Keratinocyte (primary cell): ENCODE results near the gene MCUB. TPM values are rescaled to one million over a fixed set of nuclear protein-coding genes. Genes with fewer than 3 reads are reported as not detected.

Source experiments
- DNase-seq: peaks from one replicate; pipeline ENCODE4 v3.0.0-alpha.2; 2011; ENCODE audit warnings: low read depth, missing footprints, low spot score
- FAIRE-seq: peaks from 2 replicates; lab custom pipeline; 2011; peaks lifted over from hg19 to GRCh38; lab: Jason Lieb, UNC
- H2AFZ ChIP-seq: 2 replicates; pipeline ENCODE4 v1.6.0; 2012; ENCODE audit warnings: low read length, control low read depth, inconsistent platforms; ENCODE audit not compliant: control insufficient read depth
- H3K27ac ChIP-seq: 2 replicates; pipeline ENCODE4 v1.5.1; 2011; ENCODE audit warnings: low read length; ENCODE audit not compliant: control insufficient read depth, insufficient read depth
- H3K27me3 ChIP-seq: 3 replicates; pipeline ENCODE4 v1.6.0; 2011; ENCODE audit warnings: low read length; ENCODE audit not compliant: control insufficient read depth, insufficient read depth; ENCODE audit errors: extremely low read depth
- H3K36me3 ChIP-seq, 2 experiments: 2 replicates in 1 of 2; 3 replicates in 1 of 2; pipeline ENCODE4 v1.5.1; 2011; ENCODE audit warnings: low read length in 2 of 2, mild to moderate bottlenecking in 1 of 2; ENCODE audit not compliant: control insufficient read depth in 2 of 2, insufficient read depth in 2 of 2; ENCODE audit errors: extremely low read depth in 1 of 2
- H3K4me1 ChIP-seq: 3 replicates; pipeline ENCODE4 v1.5.1; 2011; ENCODE audit warnings: low read length; ENCODE audit not compliant: control insufficient read depth, insufficient read depth; ENCODE audit errors: extremely low read depth
- H3K4me2 ChIP-seq: 3 replicates; pipeline ENCODE4 v1.6.0; 2011; ENCODE audit warnings: low read depth, low read length; ENCODE audit not compliant: control insufficient read depth, insufficient read depth; ENCODE audit errors: extremely low read depth
- H3K4me3 ChIP-seq, 3 experiments: fragments of 200-600 bp in 1 of 3; sonication (generic) in 1 of 3; 2 replicates in 2 of 3; 3 replicates in 1 of 3; pipeline ENCODE4 v1.5.1; 2011 to 2016; ENCODE audit warnings: low read length in 3 of 3, mild to moderate bottlenecking in 3 of 3, control low read depth in 2 of 3, inconsistent platforms in 1 of 3, low read depth in 1 of 3, mixed read lengths in 1 of 3, mixed run types in 1 of 3, moderate library complexity in 1 of 3; ENCODE audit not compliant: control insufficient read depth in 2 of 3, insufficient read depth in 2 of 3; ENCODE audit errors: extremely low read depth in 1 of 3
- H3K79me2 ChIP-seq: 2 replicates; pipeline ENCODE4 v1.6.0; 2012; ENCODE audit warnings: low read length; ENCODE audit not compliant: control insufficient read depth, insufficient read depth
- H3K9ac ChIP-seq: 3 replicates; pipeline ENCODE4 v1.6.0; 2011; ENCODE audit warnings: low read length; ENCODE audit not compliant: control insufficient read depth, insufficient read depth; ENCODE audit errors: extremely low read depth
- H3K9me1 ChIP-seq: 3 replicates; pipeline ENCODE4 v1.6.0; 2011; ENCODE audit warnings: low read length; ENCODE audit not compliant: control insufficient read depth, insufficient read depth; ENCODE audit errors: extremely low read depth
- H3K9me3 ChIP-seq: 2 replicates; pipeline ENCODE4 v1.5.1; 2012; ENCODE audit warnings: low read depth, low read length; ENCODE audit not compliant: control insufficient read depth
- H4K20me1 ChIP-seq: 3 replicates; pipeline ENCODE4 v1.6.0; 2011; ENCODE audit warnings: low read length; ENCODE audit not compliant: control insufficient read depth, insufficient read depth; ENCODE audit errors: extremely low read depth
- EZH2 ChIP-seq: IDR thresholded peaks from one replicate; pipeline ENCODE4 v1.6.1; 2012; ENCODE audit warnings: inconsistent platforms, mild to moderate bottlenecking, low read length, moderate library complexity
- dilution Hi-C: fragments of 300-500 bp; cut with MboI; formaldehyde crosslinking; loops from one replicate; pipeline ENCODE4 v1.7.0; 2020; ENCODE audit warnings: low sequenced_read_pairs; ENCODE audit not compliant: extremely low pct_ligation_motif_present
- polyA plus RNA-seq, 5 experiments: library from polyadenylated mRNA; depleted of rRNA in 3 of 5; stranded (reverse) in 3 of 5; stranded (forward) in 1 of 5; unstranded in 1 of 5; fragments of >200 nt; gene quantifications; 1 replicate in 1 of 5; 2 replicates in 3 of 5; 3 replicates in 1 of 5; pipeline versions ENCODE4 v1.2.1 to v1.2.3, GENCODE V29; 2011 to 2012; ENCODE audit warnings: missing spikeins in 2 of 5, low read depth in 1 of 5, low replicate concordance in 1 of 5
- TF ChIP-seq, protein P1 (sequence below), 3 experiments: IDR thresholded peaks in 1 of 3; conservative IDR thresholded peaks in 1 of 3; optimal IDR thresholded peaks in 1 of 3; 2 replicates in 2 of 3; 3 replicates in 1 of 3; pipeline versions ENCODE3 to v1.5.1; 2011; ENCODE audit warnings: low read length in 3 of 3, mild to moderate bottlenecking in 3 of 3, moderate library complexity in 2 of 3, control low read depth in 1 of 3, inconsistent platforms in 1 of 3; ENCODE audit not compliant: insufficient read depth in 2 of 3; ENCODE audit errors: extremely low read depth in 1 of 3

MCUB gene
- polyA plus RNA-seq, 1 donor (not counting 4 experiments of a cell fraction or from before 2014, with no cell fraction given) = 20.3 TPM

DNA sequence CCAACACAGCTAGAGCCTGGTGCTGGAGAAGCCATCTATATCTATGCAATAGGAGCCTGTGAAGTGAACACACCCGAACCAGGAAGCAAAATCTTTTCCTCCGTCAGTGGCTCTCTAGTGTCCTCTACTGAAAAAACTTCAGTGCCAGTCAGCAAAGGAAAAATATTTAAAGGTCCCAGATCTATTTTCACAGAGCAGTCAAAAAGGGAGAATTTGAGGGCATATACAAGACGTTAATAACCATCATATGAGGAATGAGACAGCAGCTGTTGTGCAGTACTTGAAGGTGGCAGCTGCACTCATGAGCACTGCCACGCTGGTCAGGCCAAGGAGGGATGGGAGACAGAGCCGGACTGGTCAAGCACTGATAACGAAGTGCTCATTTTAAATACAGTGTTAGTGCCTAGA, 14.4 kb downstream of the MCUB start:
- Histone ChIP-seq H3K27ac (no peak overlapping the region), H3K9me3 (no peaks in the 10 kb centered on the region), H3K9me1 (no peaks in the 10 kb centered on the region), H4K20me1 (no peaks in the 10 kb centered on the region), H2AFZ (no peak overlapping the region), H3K4me2 (no peak overlapping the region), H3K79me2 (peaks cover 2% of the 10 kb centered on the region), H3K4me3 (no peak overlapping the region), H3K36me3 (no peaks in the 10 kb centered on the region), H3K4me1 (no peaks in the 10 kb centered on the region), H3K9ac (no peak overlapping the region), H3K27me3 (no peaks in the 10 kb centered on the region)
- dilution Hi-C loops = no loop called here
- no peak for DNase-seq
- no peak for FAIRE-seq
- TF ChIP-seq, protein P1, sequence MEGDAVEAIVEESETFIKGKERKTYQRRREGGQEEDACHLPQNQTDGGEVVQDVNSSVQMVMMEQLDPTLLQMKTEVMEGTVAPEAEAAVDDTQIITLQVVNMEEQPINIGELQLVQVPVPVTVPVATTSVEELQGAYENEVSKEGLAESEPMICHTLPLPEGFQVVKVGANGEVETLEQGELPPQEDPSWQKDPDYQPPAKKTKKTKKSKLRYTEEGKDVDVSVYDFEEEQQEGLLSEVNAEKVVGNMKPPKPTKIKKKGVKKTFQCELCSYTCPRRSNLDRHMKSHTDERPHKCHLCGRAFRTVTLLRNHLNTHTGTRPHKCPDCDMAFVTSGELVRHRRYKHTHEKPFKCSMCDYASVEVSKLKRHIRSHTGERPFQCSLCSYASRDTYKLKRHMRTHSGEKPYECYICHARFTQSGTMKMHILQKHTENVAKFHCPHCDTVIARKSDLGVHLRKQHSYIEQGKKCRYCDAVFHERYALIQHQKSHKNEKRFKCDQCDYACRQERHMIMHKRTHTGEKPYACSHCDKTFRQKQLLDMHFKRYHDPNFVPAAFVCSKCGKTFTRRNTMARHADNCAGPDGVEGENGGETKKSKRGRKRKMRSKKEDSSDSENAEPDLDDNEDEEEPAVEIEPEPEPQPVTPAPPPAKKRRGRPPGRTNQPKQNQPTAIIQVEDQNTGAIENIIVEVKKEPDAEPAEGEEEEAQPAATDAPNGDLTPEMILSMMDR (optimal IDR thresholded peaks at IDR 0.05 in 1 of 3, IDR thresholded peaks at IDR 0.05 in 1 of 3, conservative IDR thresholded peaks at IDR 0.05 in 1 of 3; ENCODE audit: extremely low read depth in 1 of 3, insufficient read depth in 2 of 3, low read length in 3 of 3) = peak; percentile 23 to 49 (median 31)
- no peak for TF ChIP-seq EZH2

DNA sequence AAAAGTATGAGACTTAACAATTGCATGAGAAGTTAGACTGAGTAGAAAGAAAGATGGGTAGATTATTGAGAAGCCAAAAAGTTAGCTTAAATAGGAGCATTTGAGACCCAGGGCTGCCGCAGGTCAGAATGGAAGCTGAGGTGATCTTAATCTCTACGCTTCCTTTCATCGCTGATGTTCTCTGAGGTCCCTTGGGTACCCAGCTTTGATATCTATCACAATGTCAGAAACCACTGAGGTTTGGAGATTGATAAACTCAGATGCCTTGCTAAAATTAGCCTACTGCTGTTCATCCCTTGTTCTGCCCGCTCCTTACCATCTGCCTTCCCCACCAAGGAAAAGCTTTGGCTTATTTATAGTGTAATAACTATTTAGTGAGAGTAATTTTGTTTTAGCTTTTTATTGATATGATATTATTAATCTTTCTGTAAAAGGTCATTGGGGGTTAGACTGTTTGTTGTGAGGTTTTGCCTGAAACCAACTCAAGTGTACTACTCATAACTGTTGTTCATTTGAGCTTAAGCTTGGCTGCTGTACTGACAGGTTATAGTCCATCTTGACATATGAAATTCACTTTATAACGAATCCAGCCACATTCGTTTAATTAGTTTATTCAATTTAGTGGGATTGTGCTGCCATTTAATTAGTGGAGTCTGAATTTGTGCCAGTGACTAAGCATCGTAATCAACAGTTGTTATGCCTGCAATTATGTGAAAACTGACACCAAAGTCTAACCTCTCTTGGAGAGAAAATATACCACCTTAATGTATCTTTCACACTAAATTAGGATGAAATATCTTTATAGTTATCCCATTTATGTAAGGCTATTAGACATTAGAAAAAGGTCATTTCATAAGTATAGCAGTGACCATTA, 15.1 kb downstream of the MCUB start:
- Histone ChIP-seq H3K4me3 (no peak overlapping the region), H3K4me1 (no peaks in the 10 kb centered on the region), H2AFZ (no peak overlapping the region), H3K79me2 (peaks cover 2% of the 10 kb centered on the region), H3K9me1 (no peaks in the 10 kb centered on the region), H3K27me3 (no peaks in the 10 kb centered on the region), H3K4me2 (no peak overlapping the region), H3K27ac (no peak overlapping the region), H3K9ac (no peak overlapping the region), H4K20me1 (no peaks in the 10 kb centered on the region), H3K36me3 (no peaks in the 10 kb centered on the region), H3K9me3 (no peaks in the 10 kb centered on the region)
- TF ChIP-seq EZH2 = no peak
- TF ChIP-seq, protein P1 (optimal IDR thresholded peaks at IDR 0.05 in 1 of 3, IDR thresholded peaks at IDR 0.05 in 1 of 3, conservative IDR thresholded peaks at IDR 0.05 in 1 of 3; ENCODE audit: extremely low read depth in 1 of 3, insufficient read depth in 2 of 3, low read length in 3 of 3) = no peak
- dilution Hi-C loops = no loop called here
- FAIRE-seq = peak; percentile 43
- no peak for DNase-seq
